C4-2B (cell line): ENCODE measurements around the gene CD200.

Experiments
- H3K27ac ChIP-seq: fragments of 450-650 bp; 2 replicates; pipeline ENCODE4 v1.5.1; 2017
- ZFX ChIP-seq: fragments of 450-650 bp; IDR thresholded peaks from 2 replicates; pipeline ENCODE4 v1.6.1; 2017
- TF ChIP-seq, protein P1 (sequence below): fragments of 450-650 bp; conservative IDR thresholded peaks from 2 replicates; pipeline ENCODE4 v1.5.1; 2017; ENCODE audit warnings: mild to moderate bottlenecking

Gene CD200

DNA sequence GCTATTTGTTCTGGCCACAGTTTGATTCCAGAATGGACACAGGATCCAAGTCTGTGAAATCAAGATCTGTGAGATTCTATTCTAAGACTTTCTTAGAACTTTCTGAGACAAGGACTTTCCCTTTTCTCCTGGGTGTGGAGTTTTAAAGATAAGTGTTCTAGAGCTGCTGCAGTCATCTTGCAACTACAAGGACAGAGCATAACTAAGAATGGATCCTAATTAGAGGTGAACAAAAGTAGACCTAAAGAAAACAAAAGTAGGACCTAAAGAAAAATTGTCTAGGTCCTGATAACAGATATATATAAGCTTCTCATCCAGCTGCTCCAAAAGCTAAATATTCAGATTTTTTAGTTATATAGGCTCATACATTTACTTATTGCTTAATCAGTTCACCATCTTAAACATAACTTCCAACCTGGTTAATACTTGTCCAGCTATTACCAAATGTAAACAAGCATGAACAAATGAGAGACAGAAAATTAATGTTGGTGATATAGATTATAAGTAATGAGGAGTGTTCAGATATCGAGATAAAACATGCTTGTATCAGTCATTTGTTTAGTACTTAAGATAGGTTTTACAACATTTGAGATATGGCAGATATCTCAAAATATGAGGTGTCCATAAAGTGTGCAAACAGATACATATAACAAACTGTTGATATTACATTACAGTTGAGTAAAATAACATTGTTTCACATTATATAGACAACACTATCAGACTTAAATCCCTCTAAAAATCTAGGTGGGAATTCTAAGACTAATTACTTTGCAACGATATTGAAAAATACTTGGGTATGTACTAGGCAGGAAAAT lies 75.1 kb downstream of the CD200 start:
- TF ChIP-seq, protein P1, sequence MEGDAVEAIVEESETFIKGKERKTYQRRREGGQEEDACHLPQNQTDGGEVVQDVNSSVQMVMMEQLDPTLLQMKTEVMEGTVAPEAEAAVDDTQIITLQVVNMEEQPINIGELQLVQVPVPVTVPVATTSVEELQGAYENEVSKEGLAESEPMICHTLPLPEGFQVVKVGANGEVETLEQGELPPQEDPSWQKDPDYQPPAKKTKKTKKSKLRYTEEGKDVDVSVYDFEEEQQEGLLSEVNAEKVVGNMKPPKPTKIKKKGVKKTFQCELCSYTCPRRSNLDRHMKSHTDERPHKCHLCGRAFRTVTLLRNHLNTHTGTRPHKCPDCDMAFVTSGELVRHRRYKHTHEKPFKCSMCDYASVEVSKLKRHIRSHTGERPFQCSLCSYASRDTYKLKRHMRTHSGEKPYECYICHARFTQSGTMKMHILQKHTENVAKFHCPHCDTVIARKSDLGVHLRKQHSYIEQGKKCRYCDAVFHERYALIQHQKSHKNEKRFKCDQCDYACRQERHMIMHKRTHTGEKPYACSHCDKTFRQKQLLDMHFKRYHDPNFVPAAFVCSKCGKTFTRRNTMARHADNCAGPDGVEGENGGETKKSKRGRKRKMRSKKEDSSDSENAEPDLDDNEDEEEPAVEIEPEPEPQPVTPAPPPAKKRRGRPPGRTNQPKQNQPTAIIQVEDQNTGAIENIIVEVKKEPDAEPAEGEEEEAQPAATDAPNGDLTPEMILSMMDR: no peak
- TF ChIP-seq ZFX: no peak
- no peak overlapping the region for H3K27ac ChIP-seq

DNA sequence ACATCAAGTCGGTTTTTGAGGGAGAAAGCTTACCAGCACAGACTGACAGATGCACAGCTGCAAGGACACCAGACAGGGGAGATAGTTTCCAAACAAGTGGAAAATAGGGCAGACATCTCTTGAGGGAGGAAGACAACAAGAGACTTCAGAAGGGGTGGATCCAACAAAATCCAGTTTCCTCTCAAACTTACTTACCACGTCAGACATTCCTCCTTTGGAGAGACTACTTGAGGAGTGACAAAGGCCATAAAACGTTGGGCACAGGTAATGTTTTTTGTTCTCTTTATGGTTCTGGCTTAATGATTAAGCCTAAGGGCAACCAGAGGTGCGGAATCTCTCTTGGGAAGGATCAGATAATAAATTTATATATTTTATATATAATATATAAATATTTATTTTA lies 76.1 kb downstream of the CD200 start:
- no peak overlapping the region for H3K27ac ChIP-seq
- TF ChIP-seq, protein P1: no peak
- TF ChIP-seq ZFX: no peak

DNA sequence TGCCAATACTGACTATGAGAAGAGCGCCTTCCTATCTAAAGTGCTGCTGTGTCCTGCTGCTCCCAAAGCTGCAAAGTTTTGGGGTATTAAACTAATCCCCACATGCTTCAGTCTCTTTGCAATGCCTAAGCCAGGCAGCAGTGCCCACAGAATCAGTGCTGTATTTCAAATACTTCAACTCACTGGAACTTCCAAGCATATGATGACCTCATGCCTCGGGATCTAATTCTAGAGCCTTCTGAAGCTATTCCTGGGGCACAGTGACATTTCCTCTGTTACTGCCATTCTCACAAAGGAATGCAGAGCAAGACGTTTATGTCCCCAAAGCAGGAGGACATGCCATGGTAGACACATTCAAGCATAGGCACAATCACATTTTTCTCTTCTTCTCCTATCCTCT lies 78.5 kb downstream of the CD200 start:
- no peak for TF ChIP-seq ZFX
- TF ChIP-seq, protein P1: no peak
- H3K27ac ChIP-seq: no peak overlapping the region
